ENCODE results near the gene ABCC8. TPM values are rescaled to one million over a fixed set of nuclear protein-coding genes. Genes with fewer than 3 reads are reported as not detected.
A peak's percentile ranks its signal among the peaks of the same experiment; 100 is the strongest.

The ABCC8 gene
- total RNA-seq, 1 donor from 2014 or later = 3.7 TPM

DNA sequence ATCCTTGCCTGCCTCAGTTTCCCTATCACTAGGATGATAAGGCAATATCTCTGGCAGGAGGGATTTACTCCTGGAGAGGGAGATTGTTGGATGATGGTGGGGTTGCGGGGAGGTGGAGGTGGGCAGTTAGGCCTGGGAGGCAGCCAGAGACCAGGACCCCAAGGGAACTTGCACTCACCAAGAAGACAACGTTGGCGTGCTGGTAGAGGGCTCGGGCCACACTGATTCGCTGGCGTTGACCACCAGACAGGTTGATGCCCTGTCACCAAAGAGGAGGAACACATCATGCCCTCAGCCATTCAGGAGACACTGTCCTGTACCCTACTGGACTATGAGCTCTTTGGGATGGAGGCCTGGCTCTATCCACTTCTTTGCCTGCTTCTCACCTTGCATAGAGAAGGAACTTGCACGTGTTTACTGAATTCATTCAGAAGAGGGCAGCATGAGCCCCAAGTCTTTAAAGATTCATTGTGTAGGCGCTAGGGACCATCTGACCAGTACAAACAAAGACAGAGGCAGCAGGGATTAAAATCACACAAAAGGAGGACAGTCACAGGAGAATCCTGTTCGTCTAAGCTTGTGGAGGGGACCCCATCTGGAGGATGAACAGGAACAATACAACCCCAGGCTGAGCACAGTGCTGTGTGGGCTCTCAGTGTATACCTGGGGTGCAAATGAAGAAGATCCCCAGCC is 64.0 kb downstream of the ABCC8 start:
- Histone ChIP-seq H3K27me3 (ENCODE audit: control insufficient read depth in 3 of 3, insufficient read depth in 3 of 3, low read length in 3 of 3) (no peaks in the 10 kb centered on the region), H3K36me3 (ENCODE audit: control insufficient read depth in 3 of 3, insufficient read depth in 3 of 3, low read length in 3 of 3) (no peaks in the 10 kb centered on the region), H3K9ac (ENCODE audit: low read depth in 1 of 3, low read length in 3 of 3) (no peak overlapping the region), H3K27ac (ENCODE audit: low read depth, low read length) (no peak overlapping the region), H3K4me3 (ENCODE audit: low read length in 3 of 3) (no peak overlapping the region), H3K4me1 (ENCODE audit: control insufficient read depth in 3 of 3, insufficient read depth in 3 of 3, low read length in 3 of 3) (peaks cover 19 to 39% (median 27%) of the 10 kb centered on the region in 3 donors), H3K9me3 (ENCODE audit: control insufficient read depth in 3 of 3, low read length in 3 of 3) (no peaks in the 10 kb centered on the region)

DNA sequence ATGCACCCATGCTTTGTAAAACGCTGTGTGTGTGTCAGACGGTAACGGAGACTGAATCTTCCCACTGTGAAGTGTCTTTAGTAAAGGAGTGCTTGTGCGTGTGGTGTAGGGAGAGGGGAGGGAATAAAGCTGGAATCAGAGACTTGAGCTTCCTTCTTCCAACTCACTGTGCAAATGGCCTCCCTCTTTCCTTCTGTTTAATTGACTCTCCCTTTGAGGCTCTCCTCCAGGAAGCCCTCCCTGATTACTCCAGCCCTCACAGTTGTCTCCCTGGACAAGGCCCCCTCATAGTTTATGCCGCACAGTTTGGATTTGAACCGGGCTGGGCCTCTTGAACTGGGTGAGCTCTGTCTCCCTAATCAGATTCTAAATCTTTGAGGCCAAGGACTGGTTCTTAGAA is 65.2 kb downstream of the ABCC8 start:
- Histone ChIP-seq H3K27ac (ENCODE audit: low read depth, low read length) (no peak overlapping the region), H3K4me1 (ENCODE audit: control insufficient read depth in 3 of 3, insufficient read depth in 3 of 3, low read length in 3 of 3) (peaks cover 16 to 36% (median 26%) of the 10 kb centered on the region in 3 donors), H3K9me3 (ENCODE audit: control insufficient read depth in 3 of 3, low read length in 3 of 3) (no peaks in the 10 kb centered on the region), H3K36me3 (ENCODE audit: control insufficient read depth in 3 of 3, insufficient read depth in 3 of 3, low read length in 3 of 3) (no peaks in the 10 kb centered on the region), H3K4me3 (ENCODE audit: low read length in 3 of 3) (no peak overlapping the region), H3K9ac (ENCODE audit: low read depth in 1 of 3, low read length in 3 of 3) (no peak overlapping the region), H3K27me3 (ENCODE audit: control insufficient read depth in 3 of 3, insufficient read depth in 3 of 3, low read length in 3 of 3) (no peaks in the 10 kb centered on the region)

DNA sequence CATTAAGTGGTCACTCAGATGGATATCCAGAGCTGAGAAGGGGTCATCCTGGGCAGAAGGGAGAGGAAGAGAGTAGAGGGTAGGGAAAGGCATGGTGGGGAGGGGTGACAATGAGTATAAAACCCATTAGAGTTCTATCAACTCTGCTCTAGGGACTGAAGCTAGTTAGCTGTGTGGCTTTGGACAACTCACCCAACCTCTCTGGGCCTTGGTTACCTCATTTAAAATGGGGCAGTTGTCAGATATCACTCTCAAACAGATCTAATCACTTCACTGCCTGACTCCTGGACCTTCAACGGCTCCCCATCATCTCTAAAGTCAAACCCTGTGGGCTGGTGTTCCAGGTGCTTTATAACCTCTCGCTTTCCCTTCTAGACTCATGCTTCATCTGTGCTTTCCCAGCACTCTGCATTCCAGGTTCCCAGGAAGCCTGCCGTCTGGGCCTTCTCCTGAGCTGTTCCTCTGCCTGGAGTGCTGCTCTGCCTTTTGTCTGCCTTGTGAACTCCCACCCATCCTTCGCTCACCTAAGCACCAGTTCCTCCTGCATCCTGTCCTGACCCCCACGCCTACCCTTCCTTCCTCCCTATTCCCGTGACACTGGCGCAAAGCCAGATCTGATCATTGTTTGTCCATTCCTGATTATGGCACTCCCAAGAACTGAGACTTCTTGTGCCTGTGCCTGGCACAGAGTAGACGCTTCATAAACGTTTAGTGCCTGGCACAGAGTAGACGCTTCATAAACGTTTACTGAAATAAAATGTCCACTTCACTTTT is 65.9 kb downstream of the ABCC8 start:
- Histone ChIP-seq H3K9ac (ENCODE audit: low read depth in 1 of 3, low read length in 3 of 3) (no peak overlapping the region), H3K4me3 (ENCODE audit: low read length in 3 of 3) (no peak overlapping the region), H3K9me3 (ENCODE audit: control insufficient read depth in 3 of 3, low read length in 3 of 3) (no peaks in the 10 kb centered on the region), H3K36me3 (ENCODE audit: control insufficient read depth in 3 of 3, insufficient read depth in 3 of 3, low read length in 3 of 3) (no peaks in the 10 kb centered on the region), H3K27ac (ENCODE audit: low read depth, low read length) (no peak overlapping the region), H3K4me1 (ENCODE audit: control insufficient read depth in 3 of 3, insufficient read depth in 3 of 3, low read length in 3 of 3) (peaks cover 17 to 36% (median 26%) of the 10 kb centered on the region in 3 donors), H3K27me3 (ENCODE audit: control insufficient read depth in 3 of 3, insufficient read depth in 3 of 3, low read length in 3 of 3) (no peaks in the 10 kb centered on the region)

DNA sequence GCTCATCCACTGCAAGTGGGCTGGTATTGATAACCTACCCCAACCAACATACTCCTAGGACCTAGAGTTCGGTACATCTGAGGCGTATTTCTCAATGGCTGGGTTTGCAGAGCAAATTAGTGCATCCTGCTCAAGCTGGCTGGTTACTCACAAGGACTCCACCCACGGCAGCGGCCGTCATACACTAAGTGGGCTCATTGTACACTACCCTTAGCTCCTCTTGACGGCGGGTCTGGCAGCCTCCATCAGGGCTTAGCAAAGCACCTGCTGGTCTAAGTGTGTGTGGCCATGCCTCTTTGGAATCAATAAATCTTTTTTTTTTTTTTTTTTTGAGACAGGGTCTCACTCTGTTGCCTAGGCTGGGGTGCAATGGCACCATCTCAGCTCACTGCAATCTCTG is 68.0 kb downstream of the ABCC8 start:
- no peaks in the 10 kb centered on the region for H3K27me3 ChIP-seq (ENCODE audit: control insufficient read depth in 3 of 3, insufficient read depth in 3 of 3, low read length in 3 of 3)
- no peak overlapping the region for H3K9ac ChIP-seq (ENCODE audit: low read depth in 1 of 3, low read length in 3 of 3)
- H3K9me3 ChIP-seq (ENCODE audit: control insufficient read depth in 3 of 3, low read length in 3 of 3) = no peaks in the 10 kb centered on the region
- no peak overlapping the region for H3K27ac ChIP-seq (ENCODE audit: low read depth, low read length)
- H3K4me3 ChIP-seq (ENCODE audit: low read length in 3 of 3) = no peak overlapping the region
- H3K36me3 ChIP-seq (ENCODE audit: control insufficient read depth in 3 of 3, insufficient read depth in 3 of 3, low read length in 3 of 3) = no peaks in the 10 kb centered on the region
- H3K4me1 ChIP-seq (ENCODE audit: control insufficient read depth in 3 of 3, insufficient read depth in 3 of 3, low read length in 3 of 3) = peaks cover 19 to 39% (median 32%) of the 10 kb centered on the region in 3 donors

- H3K36me3 ChIP-seq (ENCODE audit: control insufficient read depth in 3 of 3, insufficient read depth in 3 of 3, low read length in 3 of 3) = no peaks in the 10 kb centered on the region
- no peak overlapping the region for H3K27ac ChIP-seq (ENCODE audit: low read depth, low read length)
- no peak overlapping the region for H3K4me3 ChIP-seq (ENCODE audit: low read length in 3 of 3)
- no peaks in the 10 kb centered on the region for H3K27me3 ChIP-seq (ENCODE audit: control insufficient read depth in 3 of 3, insufficient read depth in 3 of 3, low read length in 3 of 3)
- no peak overlapping the region for H3K9ac ChIP-seq (ENCODE audit: low read depth in 1 of 3, low read length in 3 of 3)
- H3K4me1 ChIP-seq (ENCODE audit: control insufficient read depth in 3 of 3, insufficient read depth in 3 of 3, low read length in 3 of 3) = peaks cover 19 to 35% (median 31%) of the 10 kb centered on the region in 3 donors
- no peaks in the 10 kb centered on the region for H3K9me3 ChIP-seq (ENCODE audit: control insufficient read depth in 3 of 3, low read length in 3 of 3)
Observed at GRCh38 chr11:17408026-17408425, 68.6 kb downstream of the ABCC8 start.

DNA sequence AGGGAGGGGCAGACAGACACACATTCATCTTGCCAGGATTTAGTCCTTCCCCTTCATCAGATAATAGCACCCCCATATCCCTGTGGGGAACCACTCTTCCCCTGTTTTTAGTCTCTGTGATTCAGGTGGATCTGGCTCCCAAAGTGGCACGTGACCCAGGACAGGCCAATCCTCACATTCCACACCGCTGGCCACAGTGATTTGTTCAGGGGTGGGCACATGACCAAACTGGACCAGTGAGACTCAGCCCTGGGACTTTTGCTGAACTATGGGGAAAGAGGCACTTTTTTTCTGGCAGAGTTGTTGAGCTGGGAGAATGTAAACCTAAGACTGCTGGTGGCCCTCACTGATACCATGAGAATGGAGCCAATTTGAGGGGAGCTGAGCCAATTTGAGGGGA is 69.1 kb downstream of the ABCC8 start:
- H3K9ac ChIP-seq (ENCODE audit: low read depth in 1 of 3, low read length in 3 of 3) = no peak overlapping the region
- H3K4me1 ChIP-seq (ENCODE audit: control insufficient read depth in 3 of 3, insufficient read depth in 3 of 3, low read length in 3 of 3) = peaks cover 19 to 39% (median 32%) of the 10 kb centered on the region in 3 donors
- H3K27me3 ChIP-seq (ENCODE audit: control insufficient read depth in 3 of 3, insufficient read depth in 3 of 3, low read length in 3 of 3) = no peaks in the 10 kb centered on the region
- H3K4me3 ChIP-seq (ENCODE audit: low read length in 3 of 3) = no peak overlapping the region
- H3K9me3 ChIP-seq (ENCODE audit: control insufficient read depth in 3 of 3, low read length in 3 of 3) = no peaks in the 10 kb centered on the region
- H3K36me3 ChIP-seq (ENCODE audit: control insufficient read depth in 3 of 3, insufficient read depth in 3 of 3, low read length in 3 of 3) = no peaks in the 10 kb centered on the region
- H3K27ac ChIP-seq (ENCODE audit: low read depth, low read length) = peak overlapping the region; percentile 91

DNA sequence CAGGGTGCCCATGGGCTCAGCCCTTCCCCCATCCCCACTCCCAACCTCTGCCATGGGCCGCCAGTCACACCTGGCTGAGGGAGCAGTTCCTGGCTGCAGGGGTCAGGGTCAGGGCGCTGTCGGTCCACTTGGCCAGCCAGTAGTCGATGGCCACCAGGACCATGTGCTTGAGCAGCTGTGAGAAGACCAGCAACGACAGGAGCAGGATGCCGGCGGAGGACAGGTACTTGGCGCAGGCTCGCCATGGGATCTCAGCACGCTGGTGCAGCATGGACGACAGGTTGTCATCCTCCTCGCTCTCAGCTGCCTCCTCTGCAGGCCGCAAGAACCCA is 69.9 kb downstream of the ABCC8 start:
- Histone ChIP-seq H3K4me3 (ENCODE audit: low read length in 3 of 3) (peak overlapping the region in 1 of 3 donors; percentile 6), H3K27ac (ENCODE audit: low read depth, low read length) (peak overlapping the region; percentile 91), H3K9ac (ENCODE audit: low read depth in 1 of 3, low read length in 3 of 3) (peak overlapping the region in 2 of 3 donors; percentile 59 to 76), H3K9me3 (ENCODE audit: control insufficient read depth in 3 of 3, low read length in 3 of 3) (no peaks in the 10 kb centered on the region), H3K4me1 (ENCODE audit: control insufficient read depth in 3 of 3, insufficient read depth in 3 of 3, low read length in 3 of 3) (peaks cover 22 to 47% (median 40%) of the 10 kb centered on the region in 3 donors), H3K36me3 (ENCODE audit: control insufficient read depth in 3 of 3, insufficient read depth in 3 of 3, low read length in 3 of 3) (no peaks in the 10 kb centered on the region), H3K27me3 (ENCODE audit: control insufficient read depth in 3 of 3, insufficient read depth in 3 of 3, low read length in 3 of 3) (no peaks in the 10 kb centered on the region)

- no peaks in the 10 kb centered on the region for H3K9me3 ChIP-seq (ENCODE audit: control insufficient read depth in 3 of 3, low read length in 3 of 3)
- no peaks in the 10 kb centered on the region for H3K27me3 ChIP-seq (ENCODE audit: control insufficient read depth in 3 of 3, insufficient read depth in 3 of 3, low read length in 3 of 3)
- H3K4me3 ChIP-seq (ENCODE audit: low read length in 3 of 3) = peak overlapping the region in 2 of 3 donors; percentile 6 to 18
- no peaks in the 10 kb centered on the region for H3K36me3 ChIP-seq (ENCODE audit: control insufficient read depth in 3 of 3, insufficient read depth in 3 of 3, low read length in 3 of 3)
- peak overlapping the region; percentile 91 for H3K27ac ChIP-seq (ENCODE audit: low read depth, low read length)
- peaks cover 27 to 52% (median 46%) of the 10 kb centered on the region in 3 donors for H3K4me1 ChIP-seq (ENCODE audit: control insufficient read depth in 3 of 3, insufficient read depth in 3 of 3, low read length in 3 of 3)
- H3K9ac ChIP-seq (ENCODE audit: low read depth in 1 of 3, low read length in 3 of 3) = peak overlapping the region; percentile 70 to 76 (median 73)
Observed at GRCh38 chr11:17406082-17406817, 70.4 kb downstream of the ABCC8 start.

- H3K27me3 ChIP-seq (ENCODE audit: control insufficient read depth in 3 of 3, insufficient read depth in 3 of 3, low read length in 3 of 3) = no peaks in the 10 kb centered on the region
- H3K36me3 ChIP-seq (ENCODE audit: control insufficient read depth in 3 of 3, insufficient read depth in 3 of 3, low read length in 3 of 3) = no peaks in the 10 kb centered on the region
- H3K27ac ChIP-seq (ENCODE audit: low read depth, low read length) = peak overlapping the region; percentile 91
- H3K4me1 ChIP-seq (ENCODE audit: control insufficient read depth in 3 of 3, insufficient read depth in 3 of 3, low read length in 3 of 3) = peaks cover 28 to 61% (median 54%) of the 10 kb centered on the region in 3 donors
- no peaks in the 10 kb centered on the region for H3K9me3 ChIP-seq (ENCODE audit: control insufficient read depth in 3 of 3, low read length in 3 of 3)
- H3K9ac ChIP-seq (ENCODE audit: low read depth in 1 of 3, low read length in 3 of 3) = peak overlapping the region; percentile 70 to 76 (median 73)
- H3K4me3 ChIP-seq (ENCODE audit: low read length in 3 of 3) = peak overlapping the region; percentile 18 to 45 (median 37)
Observed at GRCh38 chr11:17405232-17406005, 71.2 kb downstream of the ABCC8 start.
